Eye (tissue), 1 donor: ENCODE results near the gene MAPK8IP2.
A peak's percentile ranks its signal among the peaks of the same experiment; 100 is the strongest.
"Not testable (repeated sequence)": the region's sequence is repeated elsewhere in the genome, so short reads cannot be mapped to it uniquely, and the experiment has no call there.

Experiments used
- DNase-seq: peaks from one replicate; pipeline ENCODE4 v3.0.0-alpha.2; 2015

The MAPK8IP2 gene

DNA sequence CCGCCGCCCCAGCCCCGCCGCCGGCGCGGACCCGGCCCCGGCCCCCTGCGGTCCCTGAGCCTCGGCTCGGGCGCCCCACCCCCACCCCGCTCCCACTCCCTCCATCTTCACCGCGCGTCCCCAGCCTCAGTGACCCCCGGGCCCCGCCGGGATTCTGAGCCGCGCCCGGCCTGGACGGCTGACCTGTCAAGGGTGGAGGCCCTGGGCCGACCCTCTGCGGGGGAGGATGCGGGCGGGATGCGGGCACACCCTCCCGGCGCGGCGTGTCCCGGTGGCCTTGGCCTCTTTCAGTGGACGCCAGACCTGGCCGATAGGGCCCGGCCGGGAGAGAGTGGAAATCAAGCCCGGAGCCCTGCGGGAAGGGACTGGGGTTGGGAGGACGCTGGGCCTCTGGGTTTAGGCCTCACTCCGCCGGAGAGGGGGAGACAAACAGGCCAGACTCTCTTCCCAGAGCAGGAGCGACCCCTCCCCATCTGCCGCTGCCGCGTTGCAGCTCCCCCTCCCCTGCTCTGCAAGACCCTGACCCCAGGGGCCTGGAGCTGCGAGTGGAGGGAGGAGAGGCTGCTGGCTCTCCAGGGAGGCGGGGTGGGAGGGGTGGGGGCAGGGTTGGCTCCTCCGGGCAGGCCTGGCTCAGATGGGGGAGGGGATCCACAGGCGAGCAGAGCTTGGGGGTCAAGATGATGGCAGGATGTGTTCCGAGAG is 525 bp downstream of the MAPK8IP2 start:
- peak; percentile 64 for DNase-seq

DNA sequence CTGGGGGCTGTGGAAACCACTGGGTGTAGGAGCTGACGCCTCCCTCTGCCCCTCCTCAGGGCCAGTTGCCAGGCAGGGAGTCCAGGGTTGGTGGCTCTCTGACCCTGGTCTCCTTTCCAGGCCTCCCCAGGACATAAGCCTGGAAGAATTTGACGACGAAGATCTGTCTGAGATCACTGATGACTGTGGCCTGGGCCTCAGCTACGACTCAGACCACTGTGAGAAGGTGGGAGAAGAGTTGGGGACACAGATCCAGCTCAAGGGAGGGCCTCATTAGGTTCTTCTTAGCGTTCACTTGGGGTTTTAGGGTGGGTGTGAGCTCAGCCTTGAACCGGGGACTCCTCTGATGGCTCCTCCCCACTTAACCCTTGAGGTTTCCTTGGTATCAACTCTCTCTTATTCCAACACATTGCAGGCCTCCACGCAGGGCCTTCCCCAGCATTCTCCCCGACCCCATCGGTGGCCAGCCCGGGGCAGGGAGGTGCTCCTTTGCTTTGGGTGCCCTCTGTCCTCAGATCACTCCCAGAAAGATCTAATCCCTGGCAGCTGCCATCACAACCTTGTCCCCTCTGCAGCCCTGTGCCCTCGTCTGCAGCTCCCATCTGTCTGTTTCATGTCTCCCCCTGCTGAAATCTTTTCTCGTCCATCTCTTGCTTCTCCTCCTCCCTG is 1.2 kb downstream of the MAPK8IP2 start:
- DNase-seq, result no peak

DNA sequence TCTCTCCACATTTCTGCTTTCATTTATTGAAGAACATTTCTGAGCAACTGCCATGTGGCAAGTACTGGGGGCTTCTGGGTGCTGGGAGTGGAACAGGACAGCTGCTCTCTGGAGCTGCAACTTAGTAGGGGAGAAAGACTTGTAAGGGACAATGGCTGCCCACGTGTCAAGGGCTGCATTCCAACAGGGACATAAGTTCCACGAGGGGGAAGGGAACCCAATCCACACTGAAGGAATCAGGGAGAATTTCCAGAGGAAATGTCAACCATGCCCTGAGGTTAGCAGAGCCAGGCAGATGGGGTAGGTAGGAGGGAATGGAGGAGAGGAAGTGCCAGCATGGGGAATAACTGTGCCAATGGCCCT is 1.7 kb downstream of the MAPK8IP2 start:
- no peak for DNase-seq

DNA sequence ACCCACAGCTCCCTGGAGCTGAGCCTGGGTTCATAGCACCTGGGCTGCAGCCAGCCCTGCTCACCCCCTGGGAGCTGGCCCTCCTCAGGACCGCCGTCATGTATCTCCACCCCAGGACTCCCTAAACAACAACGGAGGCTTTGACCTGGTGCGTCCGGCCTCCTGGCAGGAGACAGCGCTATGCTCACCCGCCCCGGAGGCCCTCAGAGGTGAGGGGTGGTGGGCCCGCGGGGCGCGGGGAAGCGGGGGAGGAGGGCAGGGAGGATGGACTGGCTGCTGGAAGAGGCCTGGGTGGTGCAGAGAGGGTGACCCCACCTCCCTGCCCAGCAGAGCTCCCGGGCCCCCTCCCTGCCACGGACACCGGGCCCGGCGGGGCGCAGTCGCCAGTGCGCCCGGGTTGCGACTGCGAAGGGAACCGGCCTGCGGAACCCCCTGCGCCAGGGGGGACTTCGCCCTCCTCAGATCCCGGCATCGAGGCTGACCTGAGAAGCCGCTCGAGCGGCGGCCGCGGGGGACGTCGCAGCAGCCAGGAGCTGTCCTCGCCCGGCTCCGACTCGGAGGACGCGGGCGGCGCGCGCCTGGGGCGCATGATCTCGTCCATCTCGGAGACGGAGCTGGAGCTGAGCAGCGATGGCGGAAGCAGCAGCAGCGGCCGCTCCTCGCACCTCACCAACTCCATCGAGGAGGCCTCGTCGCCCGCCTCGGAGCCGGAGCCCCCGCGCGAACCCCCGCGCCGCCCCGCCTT is 3.1 kb downstream of the MAPK8IP2 start:
- no peak for DNase-seq

DNA sequence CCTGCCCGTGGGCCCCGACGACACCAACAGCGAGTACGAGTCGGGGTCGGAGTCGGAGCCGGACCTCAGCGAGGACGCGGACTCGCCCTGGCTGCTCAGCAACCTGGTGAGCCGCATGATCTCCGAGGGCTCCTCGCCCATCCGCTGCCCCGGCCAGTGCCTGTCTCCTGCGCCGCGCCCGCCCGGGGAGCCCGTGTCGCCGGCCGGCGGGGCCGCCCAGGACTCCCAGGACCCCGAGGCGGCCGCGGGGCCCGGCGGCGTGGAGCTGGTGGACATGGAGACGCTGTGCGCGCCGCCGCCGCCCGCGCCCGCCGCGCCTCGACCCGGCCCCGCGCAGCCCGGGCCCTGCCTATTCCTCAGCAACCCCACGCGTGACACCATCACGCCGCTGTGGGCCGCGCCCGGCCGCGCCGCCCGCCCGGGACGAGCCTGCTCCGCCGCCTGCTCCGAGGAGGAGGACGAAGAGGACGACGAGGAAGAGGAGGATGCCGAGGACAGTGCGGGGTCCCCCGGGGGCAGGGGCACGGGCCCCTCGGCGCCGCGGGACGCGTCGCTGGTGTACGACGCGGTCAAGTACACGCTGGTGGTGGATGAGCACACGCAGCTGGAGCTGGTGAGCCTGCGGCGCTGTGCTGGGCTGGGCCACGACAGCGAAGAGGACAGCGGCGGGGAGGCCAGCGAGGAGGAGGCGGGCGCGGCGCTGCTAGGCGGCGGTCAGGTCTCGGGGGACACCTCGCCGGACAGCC is 3.8 kb downstream of the MAPK8IP2 start:
- DNase-seq, result no peak

DNA sequence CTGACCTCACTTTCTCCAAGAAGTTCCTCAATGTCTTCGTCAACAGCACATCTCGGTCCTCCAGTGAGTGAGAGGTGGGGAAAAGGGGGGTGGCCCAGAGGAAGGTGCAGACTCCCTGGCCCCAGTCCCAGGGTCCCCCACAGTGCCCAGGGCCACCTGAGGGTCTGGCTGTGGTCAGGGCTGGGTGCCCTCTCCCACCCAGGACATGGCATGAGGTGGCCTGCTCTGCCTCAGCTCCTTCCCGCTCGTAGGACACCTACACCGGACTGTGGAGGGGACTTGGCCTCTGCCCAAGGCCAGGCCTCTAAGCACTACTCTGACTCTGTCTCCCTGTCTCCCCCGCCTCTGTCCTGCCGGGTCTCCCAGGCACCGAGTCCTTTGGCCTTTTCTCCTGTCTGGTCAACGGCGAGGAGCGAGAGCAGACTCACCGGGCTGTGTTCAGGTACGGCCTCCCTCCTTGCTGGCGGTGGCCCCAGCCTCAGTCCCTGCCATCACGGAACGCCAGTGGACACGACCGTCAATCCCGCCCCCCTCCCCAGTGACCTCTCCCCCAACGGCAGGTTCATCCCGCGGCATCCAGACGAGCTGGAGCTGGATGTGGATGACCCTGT is 4.5 kb downstream of the MAPK8IP2 start:
- DNase-seq, result no peak

DNA sequence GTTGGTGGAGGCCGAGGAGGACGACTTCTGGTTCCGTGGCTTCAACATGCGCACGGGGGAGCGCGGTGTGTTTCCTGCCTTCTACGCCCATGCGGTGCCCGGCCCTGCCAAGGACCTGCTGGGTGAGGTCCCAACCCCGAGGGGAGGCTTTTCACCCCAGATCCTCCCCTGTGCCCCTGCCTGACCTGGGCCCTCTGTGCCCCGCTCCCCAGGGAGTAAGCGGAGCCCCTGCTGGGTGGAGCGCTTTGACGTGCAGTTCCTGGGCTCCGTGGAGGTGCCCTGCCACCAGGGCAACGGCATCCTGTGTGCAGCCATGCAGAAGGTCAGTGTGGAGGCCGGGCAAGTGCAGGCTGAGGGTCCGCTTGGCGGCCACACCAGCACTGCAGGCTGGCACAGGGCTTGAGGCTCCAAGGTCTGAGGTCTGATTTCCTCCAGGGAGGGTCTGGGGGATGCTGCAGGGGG is 5.1 kb downstream of the MAPK8IP2 start:
- no peak for DNase-seq

DNA sequence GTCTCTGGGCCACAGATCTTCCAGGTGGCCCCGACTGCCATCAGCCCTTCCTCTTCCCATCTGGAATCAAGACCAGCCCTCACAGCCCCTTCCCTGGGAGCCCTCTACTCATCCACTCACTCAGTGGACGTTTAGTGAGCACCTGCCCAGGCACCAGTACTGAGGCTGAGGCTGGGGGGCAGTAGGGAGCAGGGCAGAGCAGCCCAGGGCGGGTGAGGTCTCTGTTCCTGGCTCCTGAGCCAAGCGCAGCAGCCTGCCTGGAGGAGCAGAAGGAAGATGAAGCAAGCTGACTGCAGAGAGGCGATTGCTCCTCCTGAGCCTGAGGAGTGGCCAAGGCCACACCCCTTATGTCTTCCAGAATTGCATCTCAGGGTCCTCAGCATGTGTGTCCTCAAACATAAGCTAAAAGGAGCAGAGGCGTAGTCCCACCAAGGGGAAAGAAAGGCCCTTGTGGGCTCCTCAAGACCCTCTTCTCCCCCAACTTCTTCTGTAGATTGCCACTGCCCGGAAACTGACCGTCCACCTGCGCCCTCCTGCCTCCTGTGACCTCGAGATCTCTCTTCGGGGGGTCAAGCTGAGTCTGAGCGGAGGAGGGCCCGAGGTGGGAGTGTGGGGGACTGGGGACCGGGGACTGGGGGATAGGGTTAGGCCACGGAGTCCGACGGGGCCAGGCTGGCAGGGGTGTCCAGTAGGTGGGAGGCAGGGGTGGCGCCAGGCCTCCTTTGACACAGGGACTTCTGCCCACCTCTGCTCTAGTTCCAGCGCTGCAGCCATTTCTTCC is 5.8 kb downstream of the MAPK8IP2 start:
- DNase-seq, result no peak

DNA sequence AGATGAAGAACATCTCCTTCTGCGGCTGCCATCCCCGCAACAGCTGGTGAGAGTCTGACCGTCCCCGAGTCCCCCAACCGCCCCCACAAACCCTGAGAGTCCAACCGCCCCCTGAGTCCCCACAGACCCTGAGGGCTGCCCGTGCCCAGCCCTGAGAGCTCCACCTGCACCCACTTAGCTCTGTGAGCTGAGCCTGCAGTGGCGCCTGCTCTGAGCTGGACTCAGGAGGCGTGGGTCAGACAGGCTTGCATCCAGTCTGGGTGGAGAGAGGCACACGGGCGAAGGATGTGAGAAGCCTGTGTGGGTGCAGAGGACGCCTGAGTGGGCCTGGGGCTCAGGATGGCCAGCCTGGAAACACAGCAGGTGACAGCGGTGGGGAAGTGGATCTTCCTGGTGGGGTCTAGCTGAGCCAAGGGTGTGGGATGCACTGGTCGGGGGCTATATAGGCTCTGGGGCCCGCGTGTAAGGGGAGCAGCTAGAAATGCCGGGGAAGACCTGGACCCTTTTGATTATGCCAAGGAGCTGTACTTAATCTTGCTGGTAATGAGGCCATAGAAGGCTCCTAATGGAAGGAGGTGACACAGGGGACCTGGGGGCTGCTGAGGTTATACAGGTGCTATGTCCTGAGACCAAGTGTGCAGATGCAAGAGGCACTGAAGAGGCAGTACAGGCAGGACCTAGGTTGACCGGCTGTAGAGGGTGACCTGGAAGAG is 6.5 kb downstream of the MAPK8IP2 start:
- no peak for DNase-seq

DNA sequence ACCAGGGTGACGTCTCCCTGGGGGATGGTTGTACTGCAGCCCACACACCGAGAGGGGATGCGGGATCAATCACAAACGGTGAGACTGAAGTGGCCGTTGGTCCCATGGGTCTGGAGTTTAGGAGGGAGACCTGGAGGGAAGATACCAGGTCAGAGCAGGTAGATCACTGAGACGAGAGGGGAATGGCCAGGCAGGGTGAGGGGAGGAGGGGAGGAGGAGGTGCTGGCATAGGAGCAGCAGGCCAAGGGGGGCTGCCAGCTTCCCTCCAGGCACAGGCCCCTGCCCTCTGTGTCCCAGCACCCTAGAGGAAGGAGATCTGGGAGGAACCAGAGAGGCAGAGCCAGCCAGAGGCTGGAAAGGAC is 7.0 kb downstream of the MAPK8IP2 start:
- DNase-seq, result no peak

DNA sequence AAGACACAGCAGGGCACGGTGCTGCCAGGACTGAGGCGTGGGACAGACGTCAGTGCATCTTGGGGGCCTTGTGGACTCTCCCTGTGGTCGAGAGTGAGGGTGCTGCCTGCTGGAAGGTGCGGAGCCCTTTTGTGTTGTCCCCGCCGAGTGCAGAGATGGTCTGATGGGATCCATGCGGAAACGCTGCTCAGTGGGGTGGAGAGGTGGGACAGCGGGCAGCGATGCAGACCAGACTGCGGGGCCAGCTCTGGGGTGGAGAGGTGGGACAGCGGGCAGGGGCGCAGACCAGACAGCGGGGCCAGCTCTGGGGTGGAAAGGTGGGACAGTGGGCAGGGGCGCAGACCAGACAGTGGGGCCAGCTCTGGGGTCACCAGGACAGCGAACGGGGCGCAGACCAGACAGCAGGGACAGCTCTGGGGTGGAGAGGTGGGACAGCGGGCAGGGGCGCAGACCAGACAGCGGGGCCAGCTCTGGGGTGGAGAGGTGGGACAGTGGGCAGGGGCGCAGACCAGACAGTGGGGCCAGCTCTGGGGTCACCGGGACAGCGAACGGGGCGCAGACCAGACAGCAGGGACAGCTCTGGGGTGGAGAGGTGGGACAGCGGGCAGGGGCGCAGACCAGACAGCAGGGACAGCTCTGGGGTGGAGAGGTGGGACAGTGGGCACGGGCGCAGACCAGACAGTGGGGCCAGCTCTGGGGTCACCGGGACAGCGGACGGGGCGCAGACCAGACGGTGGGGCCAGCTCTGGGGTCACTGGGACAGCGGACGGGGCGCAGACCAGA is 7.7 kb downstream of the MAPK8IP2 start:
- DNase-seq, result not testable (repeated sequence)

DNA sequence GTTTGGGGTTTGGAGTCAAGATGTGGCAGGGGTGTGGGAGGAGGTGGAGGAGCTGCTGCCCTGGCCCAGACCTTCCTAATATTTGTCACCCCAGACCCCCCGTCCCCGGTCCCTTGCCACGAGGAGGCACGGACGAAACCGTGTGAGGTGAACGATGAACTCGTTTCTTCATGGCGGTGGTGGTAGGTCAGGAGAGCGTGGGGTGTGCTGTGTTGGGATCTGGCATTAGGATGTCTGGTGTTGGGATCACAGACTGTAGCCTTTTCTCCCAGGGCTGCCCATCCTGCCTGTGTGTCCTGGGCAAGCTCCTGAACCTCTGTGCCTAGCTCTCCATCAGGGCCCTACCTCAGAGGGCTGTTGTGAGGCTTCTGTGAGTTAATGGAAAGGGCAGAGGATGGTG is 8.4 kb downstream of the MAPK8IP2 start:
- DNase-seq, result no peak

DNA sequence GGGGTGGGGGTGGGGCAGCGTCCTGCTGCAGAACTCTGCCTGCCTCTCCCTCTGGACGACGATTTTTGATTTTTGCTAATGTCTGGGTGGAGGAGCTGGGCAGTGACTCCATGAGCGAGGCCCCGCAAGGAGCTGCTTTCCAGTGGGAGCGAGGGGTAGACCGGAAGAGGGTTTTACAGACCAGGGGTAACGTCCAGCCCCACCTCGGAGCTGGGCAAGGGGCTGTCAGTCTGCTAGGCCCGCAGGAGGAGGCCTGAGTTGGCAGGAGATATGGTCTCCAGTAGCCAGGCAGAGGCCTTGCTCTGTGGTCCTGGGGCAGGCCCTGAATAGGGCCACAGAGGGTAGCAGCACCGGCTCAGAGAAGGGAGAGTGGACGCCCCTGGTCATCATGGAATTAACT is 9.0 kb downstream of the MAPK8IP2 start:
- no peak for DNase-seq

DNA sequence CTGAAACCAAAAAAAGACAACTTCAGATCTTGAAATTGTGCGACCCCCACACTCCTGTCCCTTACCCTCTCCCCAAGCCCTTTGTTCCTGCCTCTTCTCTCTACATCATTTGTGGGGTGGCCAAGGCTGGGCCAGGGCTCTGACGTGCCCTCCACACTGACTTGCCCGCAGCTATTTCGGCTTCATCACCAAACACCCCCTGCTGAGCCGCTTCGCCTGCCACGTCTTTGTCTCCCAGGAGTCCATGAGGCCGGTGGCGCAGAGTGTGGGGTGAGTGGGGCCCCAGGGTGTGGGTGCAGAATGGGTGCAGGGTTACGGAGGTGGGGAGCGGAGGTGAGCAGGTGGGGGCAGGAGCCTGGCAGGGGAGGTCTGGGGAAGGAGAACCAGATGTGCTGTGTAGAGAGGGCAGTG is 9.5 kb downstream of the MAPK8IP2 start:
- no peak for DNase-seq

DNA sequence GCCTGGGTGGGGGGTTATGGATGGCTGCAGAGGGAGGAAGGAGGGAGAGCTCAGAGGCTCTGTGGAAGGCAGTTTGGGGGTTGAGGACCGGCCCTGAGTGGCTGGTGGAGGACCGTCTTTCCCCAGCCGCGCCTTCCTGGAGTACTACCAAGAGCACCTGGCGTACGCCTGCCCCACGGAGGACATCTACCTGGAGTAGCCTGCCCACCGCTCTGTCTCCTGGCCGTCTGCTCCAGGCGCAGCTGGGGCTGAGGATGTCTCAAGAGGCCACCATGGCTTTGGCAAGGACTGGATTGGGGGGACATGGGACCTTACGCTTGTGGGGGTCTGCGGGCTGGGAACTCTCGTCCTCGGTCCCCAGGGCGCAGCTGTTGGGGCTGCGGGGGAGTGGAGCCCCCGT is 10.0 kb downstream of the MAPK8IP2 start:
- DNase-seq, result no peak

DNA sequence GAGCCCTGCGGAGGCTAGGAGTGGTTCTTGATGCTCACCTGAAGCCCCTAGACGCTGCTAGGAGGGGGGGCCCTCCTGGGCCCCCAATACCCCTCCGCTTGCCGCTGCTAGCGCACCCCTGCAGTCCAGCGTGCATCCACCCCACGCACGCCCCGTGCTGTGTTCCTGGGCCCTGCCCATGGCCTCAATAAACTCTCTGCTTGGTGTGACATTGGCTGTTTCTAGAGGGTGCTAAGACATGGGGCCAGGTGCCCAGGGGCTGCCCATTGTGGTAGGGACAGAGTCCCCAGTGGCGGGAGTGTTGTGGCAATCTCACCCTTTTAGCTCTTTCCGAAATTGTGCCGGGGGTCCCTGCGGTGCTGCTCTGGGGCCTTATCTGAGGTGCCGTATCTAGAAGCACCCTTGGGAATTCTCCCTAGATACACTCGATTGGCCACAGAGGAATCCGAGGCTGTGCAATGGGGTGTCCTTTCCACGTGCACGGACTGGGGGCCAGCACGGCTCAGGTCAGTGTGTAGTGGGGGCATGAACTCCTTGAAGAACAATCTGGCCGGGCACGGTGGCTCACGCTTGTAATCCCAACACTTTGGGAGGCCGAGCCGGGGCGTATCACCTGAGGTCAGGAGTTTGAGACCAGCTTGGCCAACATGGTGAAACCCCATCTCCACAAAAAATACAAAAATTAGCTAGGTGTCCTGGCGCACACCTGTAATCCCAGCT is 10.9 kb downstream of the MAPK8IP2 start:
- DNase-seq, result no peak

DNA sequence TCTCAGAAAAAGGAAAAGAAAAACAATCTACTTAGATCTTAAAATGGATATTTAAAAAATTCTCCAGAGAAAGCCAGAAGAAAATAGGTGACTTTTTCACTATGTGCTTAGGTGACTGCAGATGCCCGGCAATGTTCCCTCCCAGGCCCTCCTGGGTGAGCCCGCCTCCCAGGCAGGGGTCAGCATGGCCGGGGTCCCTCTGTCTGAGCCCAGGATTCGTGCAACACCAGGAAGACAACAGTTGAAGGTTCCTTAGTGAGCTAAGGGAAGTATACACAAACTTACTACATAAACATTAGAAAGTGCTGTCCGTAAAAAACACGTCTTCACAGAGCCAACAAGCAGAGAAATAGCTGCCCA is 11.6 kb downstream of the MAPK8IP2 start:
- no peak for DNase-seq

DNA sequence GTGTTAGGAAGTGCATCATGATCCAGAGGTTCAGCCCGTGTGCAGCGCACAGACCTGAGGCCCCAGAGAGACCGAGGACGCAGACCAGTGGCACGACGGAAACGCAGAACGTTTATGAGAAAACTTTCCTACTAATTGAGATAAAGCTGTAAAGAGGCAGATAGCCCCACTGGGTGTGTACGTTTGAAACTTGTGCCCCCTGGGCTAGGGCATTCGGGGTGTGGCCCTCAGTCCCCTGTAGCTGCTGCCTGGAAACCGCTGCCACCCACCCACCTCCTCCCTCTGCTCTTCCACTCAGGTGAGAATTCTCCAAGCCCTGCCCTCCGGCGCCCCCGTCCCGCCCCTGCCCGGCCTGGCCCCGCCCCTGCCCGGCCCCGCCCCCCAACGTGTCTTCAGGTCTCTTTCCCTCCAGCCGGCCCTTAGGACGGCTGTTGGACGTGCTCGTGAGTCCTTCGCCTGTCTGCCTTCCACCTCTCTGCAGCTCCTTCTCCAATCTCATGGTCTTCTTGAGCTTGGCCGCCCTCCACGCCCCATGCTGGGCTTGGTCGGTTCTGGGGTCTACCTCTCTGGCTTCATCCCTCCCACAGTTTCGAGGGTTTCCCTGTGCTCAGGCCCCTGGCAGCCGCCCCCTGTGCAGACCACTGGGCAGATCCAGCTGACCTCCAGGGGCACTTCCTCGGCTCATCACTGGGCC is 12.1 kb downstream of the MAPK8IP2 start:
- no peak for DNase-seq

DNA sequence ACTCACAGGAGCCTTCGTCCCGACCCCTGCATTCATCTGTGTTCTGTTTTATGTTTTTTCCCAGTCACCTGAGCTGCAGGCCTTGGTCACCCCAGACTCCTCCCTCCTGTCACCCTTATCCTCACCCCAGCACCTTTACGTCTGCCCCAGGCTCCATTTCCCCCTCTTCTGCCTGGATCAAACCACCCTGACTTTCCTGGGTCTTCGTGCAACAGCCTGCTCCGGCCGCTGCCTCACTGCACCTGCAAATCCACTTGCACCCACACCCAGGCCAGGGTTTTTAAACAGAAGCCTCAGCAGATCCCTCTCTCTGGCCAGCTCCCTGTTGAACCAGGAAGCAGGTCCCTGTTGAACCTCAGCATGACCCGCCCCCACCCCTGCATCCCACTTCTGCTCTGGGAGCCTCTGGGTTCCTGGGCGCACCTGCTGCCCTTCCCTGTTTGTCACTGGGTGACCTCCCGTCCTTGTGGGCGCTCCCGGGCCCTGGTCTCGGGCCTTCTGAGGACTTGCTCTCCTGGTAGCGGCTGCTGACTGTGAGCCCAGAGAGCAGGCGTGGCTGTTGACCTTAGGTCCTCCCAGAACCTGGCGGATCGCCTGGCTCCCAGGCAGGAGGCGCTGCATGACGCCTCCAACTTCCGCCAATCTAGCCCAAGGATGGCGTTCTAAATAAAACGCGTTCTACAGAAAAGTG is 12.8 kb downstream of the MAPK8IP2 start:
- peak; percentile 7 for DNase-seq
